ENCODE results near the gene TGFBR3L.

TGFBR3L gene

DNA sequence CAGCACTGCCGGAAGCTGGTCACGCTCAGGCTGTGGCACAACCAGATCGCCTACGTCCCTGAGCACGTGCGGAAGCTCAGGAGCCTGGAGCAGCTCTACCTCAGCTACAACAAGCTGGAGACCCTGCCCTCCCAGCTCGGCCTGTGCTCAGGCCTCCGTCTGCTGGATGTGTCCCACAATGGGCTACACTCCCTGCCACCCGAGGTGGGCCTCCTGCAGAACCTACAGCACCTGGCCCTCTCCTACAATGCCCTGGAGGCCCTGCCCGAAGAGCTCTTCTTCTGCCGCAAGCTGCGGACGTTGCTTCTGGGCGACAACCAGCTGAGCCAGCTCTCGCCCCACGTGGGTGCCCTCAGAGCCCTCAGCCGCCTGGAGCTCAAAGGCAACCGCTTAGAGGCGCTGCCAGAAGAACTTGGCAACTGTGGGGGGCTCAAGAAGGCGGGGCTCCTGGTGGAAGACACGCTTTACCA is 14.2 kb upstream of the TGFBR3L start:
- DNase-seq (ENCODE audit: low read depth): no peak
- H3K4me3 ChIP-seq (ENCODE audit: low read depth, low read length): no peak overlapping the region
- TF ChIP-seq, protein P1, sequence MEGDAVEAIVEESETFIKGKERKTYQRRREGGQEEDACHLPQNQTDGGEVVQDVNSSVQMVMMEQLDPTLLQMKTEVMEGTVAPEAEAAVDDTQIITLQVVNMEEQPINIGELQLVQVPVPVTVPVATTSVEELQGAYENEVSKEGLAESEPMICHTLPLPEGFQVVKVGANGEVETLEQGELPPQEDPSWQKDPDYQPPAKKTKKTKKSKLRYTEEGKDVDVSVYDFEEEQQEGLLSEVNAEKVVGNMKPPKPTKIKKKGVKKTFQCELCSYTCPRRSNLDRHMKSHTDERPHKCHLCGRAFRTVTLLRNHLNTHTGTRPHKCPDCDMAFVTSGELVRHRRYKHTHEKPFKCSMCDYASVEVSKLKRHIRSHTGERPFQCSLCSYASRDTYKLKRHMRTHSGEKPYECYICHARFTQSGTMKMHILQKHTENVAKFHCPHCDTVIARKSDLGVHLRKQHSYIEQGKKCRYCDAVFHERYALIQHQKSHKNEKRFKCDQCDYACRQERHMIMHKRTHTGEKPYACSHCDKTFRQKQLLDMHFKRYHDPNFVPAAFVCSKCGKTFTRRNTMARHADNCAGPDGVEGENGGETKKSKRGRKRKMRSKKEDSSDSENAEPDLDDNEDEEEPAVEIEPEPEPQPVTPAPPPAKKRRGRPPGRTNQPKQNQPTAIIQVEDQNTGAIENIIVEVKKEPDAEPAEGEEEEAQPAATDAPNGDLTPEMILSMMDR (IDR thresholded peaks at IDR 0.05; ENCODE audit: control insufficient read depth, extremely low read depth, insufficient read depth): no peak

DNA sequence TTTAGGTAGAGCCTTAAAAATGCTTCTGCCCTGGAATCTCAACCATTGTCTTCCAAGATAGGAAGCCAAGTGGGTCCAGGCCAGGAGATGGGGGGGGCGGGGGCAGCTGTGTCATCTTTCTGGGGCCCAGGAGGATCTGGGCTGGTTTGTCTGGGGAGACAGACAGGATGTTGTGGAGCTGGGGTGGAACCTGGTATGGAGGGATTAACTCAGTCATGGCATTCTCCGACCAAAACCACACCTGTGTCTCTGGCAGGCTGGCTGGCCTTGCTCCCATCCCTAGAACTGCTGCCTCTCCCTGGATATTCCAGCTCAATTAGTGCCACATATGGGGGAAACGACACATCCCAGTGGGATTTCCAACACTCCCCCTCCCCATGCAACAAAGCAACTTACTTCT is 13.7 kb upstream of the TGFBR3L start:
- no peak for DNase-seq (ENCODE audit: low read depth)
- TF ChIP-seq, protein P1 (IDR thresholded peaks at IDR 0.05; ENCODE audit: control insufficient read depth, extremely low read depth, insufficient read depth): no peak
- no peak overlapping the region for H3K4me3 ChIP-seq (ENCODE audit: low read depth, low read length)

DNA sequence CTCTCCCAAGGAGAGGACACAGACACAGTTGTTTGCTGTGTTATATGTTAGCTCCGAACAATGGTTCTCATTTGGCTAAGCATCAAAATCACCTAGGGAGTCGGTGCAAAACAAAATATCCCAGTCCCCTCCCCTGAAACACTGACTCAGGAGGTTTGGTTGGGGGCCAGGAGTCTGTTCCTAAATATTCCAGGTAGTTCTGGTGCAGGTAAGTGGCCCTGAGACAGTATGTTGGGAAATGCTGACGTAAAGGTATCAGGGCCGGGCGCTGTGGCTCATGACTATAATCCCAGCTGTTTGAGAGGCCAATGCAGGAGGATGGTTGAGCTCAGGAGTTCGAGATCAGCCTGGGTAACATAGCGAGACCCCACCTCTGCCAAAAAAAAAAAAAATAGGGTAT is 13.3 kb upstream of the TGFBR3L start:
- TF ChIP-seq, protein P1 (IDR thresholded peaks at IDR 0.05; ENCODE audit: control insufficient read depth, extremely low read depth, insufficient read depth): no peak
- DNase-seq (ENCODE audit: low read depth): no peak
- H3K4me3 ChIP-seq (ENCODE audit: low read depth, low read length): no peak overlapping the region

DNA sequence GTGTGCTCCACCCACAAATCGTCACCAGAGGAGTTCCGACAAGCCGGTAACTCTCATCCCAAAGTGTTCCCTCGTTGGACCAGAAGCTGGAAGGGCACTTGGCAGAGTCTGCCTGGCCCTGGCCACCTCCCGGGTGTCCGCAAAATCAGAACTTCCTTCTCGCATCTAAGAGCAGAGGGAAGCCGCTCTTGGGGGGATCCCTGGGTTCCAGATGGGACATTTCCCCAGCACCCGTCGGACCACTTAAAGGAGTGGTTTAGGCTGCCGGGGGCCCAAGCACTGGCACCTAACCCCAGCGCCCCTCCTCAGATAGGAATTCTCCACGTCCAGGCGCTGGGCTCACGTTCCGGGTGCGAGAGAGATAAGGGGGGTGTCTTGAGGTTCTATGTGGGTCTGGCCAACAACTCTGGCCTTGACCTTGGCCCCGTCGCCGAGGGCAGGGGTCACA is 11.8 kb upstream of the TGFBR3L start:
- TF ChIP-seq, protein P1 (IDR thresholded peaks at IDR 0.05; ENCODE audit: control insufficient read depth, extremely low read depth, insufficient read depth): no peak
- H3K4me3 ChIP-seq (ENCODE audit: low read depth, low read length): peak overlapping the region; percentile 66
- DNase-seq (ENCODE audit: low read depth): peak; percentile 63

DNA sequence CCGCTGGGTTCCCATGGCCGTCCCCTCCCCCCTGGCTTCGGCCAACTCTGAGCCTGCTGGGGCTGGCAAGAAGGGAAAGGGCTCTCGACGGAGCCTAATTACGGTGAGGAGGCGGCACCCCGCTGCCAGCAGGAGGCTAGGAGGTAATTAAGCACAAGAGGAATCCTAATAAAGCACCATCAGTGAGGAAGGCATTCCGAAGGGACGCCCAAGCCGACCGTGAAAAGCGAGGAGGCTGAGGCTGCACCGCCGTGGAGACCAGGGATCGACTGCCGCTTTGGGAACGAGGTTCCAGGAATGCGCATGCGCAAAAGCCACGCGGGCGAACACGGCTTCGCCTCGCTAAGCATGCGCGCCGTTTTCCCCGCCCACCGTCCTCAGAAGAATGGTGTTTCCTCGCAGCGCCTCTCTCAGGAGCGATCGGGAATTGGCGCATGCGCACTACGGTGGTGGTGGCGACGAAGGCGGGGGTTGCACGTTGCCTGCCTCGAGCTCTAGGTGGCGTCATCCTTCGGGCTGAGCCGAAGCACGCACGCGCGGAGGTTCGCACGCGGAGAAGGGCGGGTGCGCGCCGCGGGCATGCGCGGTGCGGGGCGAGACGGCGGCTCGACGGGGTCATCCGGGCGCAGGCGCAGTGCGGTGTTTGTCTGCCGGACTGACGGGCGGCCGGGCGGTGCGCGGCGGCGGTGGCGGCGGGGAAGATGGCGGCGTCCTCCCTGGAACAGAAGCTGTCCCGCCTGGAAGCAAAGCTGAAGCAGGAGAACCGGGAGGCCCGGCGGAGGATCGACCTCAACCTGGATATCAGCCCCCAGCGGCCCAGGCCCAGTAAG is 11.2 kb upstream of the TGFBR3L start, which contains the start of gene MAP2K7:
MAP2K7 (plus strand) TSS at position 634 of the 830 bp plus-strand sequence; CDS start at position 702, 68 bp downstream.
- TF ChIP-seq, protein P1 (IDR thresholded peaks at IDR 0.05; ENCODE audit: control insufficient read depth, extremely low read depth, insufficient read depth): peak; percentile 97
- peak within 1 kb of the TSS; percentile 66 for H3K4me3 ChIP-seq (ENCODE audit: low read depth, low read length)
- DNase-seq (ENCODE audit: low read depth): peak; percentile 95

DNA sequence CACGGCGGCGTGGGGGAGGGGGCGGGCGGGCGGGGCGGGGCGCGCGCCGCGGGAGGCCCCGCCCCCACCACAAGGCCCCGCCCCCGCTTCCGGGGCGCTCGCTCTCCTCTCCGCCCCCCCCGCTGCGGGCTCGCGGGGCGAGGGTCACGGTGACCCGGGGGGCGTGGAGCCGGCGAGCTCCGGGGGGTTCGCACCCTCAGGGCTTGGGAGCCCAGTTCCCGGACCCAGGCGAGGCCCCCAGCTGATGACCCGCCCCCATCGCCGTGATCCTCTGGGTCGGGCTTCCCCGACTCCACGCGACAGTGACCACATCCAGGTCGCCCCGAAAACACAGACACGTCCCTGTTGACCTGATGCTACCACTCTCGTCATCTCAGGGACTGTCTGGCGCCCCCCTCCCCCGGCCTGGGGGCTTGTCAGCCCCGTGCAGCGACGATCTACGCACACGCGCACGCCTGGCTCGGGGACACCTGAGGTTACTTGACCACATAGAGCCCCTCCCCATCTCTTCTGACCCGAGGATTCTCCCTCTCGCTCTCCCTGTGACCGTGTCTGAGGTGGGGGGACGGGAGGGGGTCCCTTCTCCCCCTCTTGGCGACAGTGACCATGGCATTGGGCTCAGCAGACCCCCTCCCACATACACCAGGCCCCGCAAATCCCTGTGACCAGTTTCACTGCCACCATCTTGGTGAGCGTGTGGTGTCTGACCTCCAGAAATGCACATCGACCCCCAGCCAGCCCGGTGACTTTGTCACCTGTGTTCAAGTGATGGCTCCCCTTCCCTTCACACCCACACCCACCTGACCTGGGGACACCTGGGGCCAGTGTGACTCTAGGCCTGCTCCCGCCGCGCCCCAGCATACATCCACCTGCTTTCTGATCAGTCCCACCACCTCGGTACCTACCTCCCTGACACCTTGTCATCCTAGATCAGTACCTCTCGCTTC is 10.3 kb upstream of the TGFBR3L start:
- peak overlapping the region; percentile 66 for H3K4me3 ChIP-seq (ENCODE audit: low read depth, low read length)
- no peak for DNase-seq (ENCODE audit: low read depth)
- TF ChIP-seq, protein P1 (IDR thresholded peaks at IDR 0.05; ENCODE audit: control insufficient read depth, extremely low read depth, insufficient read depth): no peak

All from LNCaP clone FGC (cell line).